K562 (cell line): ENCODE data around the gene RAD54L. TPM values are rescaled to one million over a fixed set of nuclear protein-coding genes. Genes with fewer than 3 reads are reported as not detected.
A peak's percentile ranks its signal among the peaks of the same experiment; 100 is the strongest.

Experiments
- CBFB ChIP-seq: sonication (generic); formaldehyde crosslinking; IDR thresholded peaks from 2 replicates; pipeline ENCODE4 v1.4.0; 2020; ENCODE audit warnings: mild to moderate bottlenecking, missing genetic modification reagents
- CXXC5 ChIP-seq: fragments of 250-450 bp; sonication (Bioruptor Pico); IDR thresholded peaks from 2 replicates; pipeline ENCODE4 v1.8.0; 2022; ENCODE audit warnings: inconsistent platforms, mild to moderate bottlenecking, moderate library complexity
- GATAD2A ChIP-seq: fragments of 450-650 bp; IDR thresholded peaks from 2 replicates; pipeline ENCODE4 v1.6.1; 2017
- JUN ChIP-seq, 2 experiments: sonication (generic) in 1 of 2; formaldehyde crosslinking in 1 of 2; IDR thresholded peaks; 2 replicates each; pipeline versions ENCODE4 v1.6.1 to v1.8.0; 2012 to 2022; ENCODE audit warnings: borderline replicate concordance in 2 of 2, mild to moderate bottlenecking in 2 of 2, improper control_type of control experiment in 1 of 2, low read depth in 1 of 2, low read length in 1 of 2, missing genetic modification reagents in 1 of 2
- MTA2 ChIP-seq: fragments of 450-650 bp; IDR thresholded peaks from 2 replicates; pipeline ENCODE4 v1.6.1; 2016; ENCODE audit warnings: low read depth
- MXI1 ChIP-seq: IDR thresholded peaks from 2 replicates; pipeline ENCODE4 v1.6.1; 2011; ENCODE audit warnings: low read depth, mild to moderate bottlenecking, improper control_type of control experiment, low read length
- POLR2A ChIP-seq: fragments of 450-650 bp; conservative IDR thresholded peaks from 2 replicates; pipeline ENCODE4 v1.6.1; 2016
- POLR2B ChIP-seq: fragments of 450-650 bp; IDR thresholded peaks from 2 replicates; pipeline ENCODE4 v1.6.1; 2018; ENCODE audit warnings: low read depth; ENCODE audit not compliant: partially characterized antibody
- POLR2G ChIP-seq: fragments of 200-400 bp; formaldehyde crosslinking; IDR thresholded peaks from 2 replicates; pipeline ENCODE4 v1.6.1; 2017; ENCODE audit warnings: low read depth, mild to moderate bottlenecking, antibody characterized with exemption, low read length, moderate library complexity
- POLR3G ChIP-seq: IDR thresholded peaks from 2 replicates; pipeline ENCODE4 v1.6.1; 2011; ENCODE audit not compliant: insufficient read length, insufficient replicate concordance; ENCODE audit errors: extremely low read depth
- PTBP1 ChIP-seq: fragments of 200-400 bp; formaldehyde crosslinking; IDR thresholded peaks from 2 replicates; pipeline ENCODE4 v1.6.1; 2017; ENCODE audit warnings: low read depth, low read length
- RBM39 ChIP-seq: fragments of 200-400 bp; formaldehyde crosslinking; optimal IDR thresholded peaks from 2 replicates; pipeline ENCODE3; 2018; ENCODE audit warnings: low read depth, low read length
- RFX7 ChIP-seq: fragments of 250-450 bp; sonication (Bioruptor Pico); IDR thresholded peaks from 2 replicates; pipeline ENCODE4 v1.5.1; 2021; ENCODE audit warnings: mild to moderate bottlenecking
- SIN3A ChIP-seq, 2 experiments: fragments of 150-350 bp in 1 of 2; IDR thresholded peaks; 2 replicates each; pipeline ENCODE4 v1.6.1; 2011 to 2016; ENCODE audit warnings: borderline replicate concordance in 2 of 2, low read depth in 2 of 2, low read length in 2 of 2, mild to moderate bottlenecking in 2 of 2, moderate library complexity in 2 of 2; ENCODE audit not compliant: control insufficient read depth in 1 of 2
- SNRNP70 ChIP-seq: fragments of 200-400 bp; formaldehyde crosslinking; optimal IDR thresholded peaks from 2 replicates; pipeline ENCODE3; 2017; ENCODE audit warnings: low read depth, low read length
- STAT5A ChIP-seq: IDR thresholded peaks from 2 replicates; pipeline ENCODE4 v1.6.1; 2012; ENCODE audit warnings: low read length, inconsistent platforms, borderline replicate concordance
- SUPT5H ChIP-seq: fragments of 450-650 bp; IDR thresholded peaks from 2 replicates; pipeline ENCODE4 v1.6.1; 2016
- ZBTB17 ChIP-seq: fragments of 450-650 bp; formaldehyde crosslinking; IDR thresholded peaks from 2 replicates; pipeline ENCODE4 v1.4.0; 2020; ENCODE audit warnings: mild to moderate bottlenecking
- ZNF274 ChIP-seq: IDR thresholded peaks from 2 replicates; pipeline ENCODE4 v1.6.1; 2011; ENCODE audit warnings: low read depth, mild to moderate bottlenecking, low read length, moderate library complexity, borderline replicate concordance
- ZNF778 ChIP-seq: fragments of 450-650 bp; formaldehyde crosslinking; IDR thresholded peaks from 2 replicates; pipeline ENCODE4 v1.4.0; 2020; ENCODE audit warnings: mild to moderate bottlenecking, moderate library complexity
- polyA plus RNA-seq, 8 experiments: library from polyadenylated mRNA; depleted of rRNA in 4 of 8; stranded (reverse) in 5 of 8; unstranded in 3 of 8; fragments of >200 nt; fragmentation: Nextera tagmentation in 2 of 8; fragmentation: Illumina TruSeq in 1 of 8; extraction: Ambion mirVana in 2 of 8; extraction: Trizol in 1 of 8; gene quantifications; 2 replicates each; pipeline versions ENCODE4 v1.2.1 to v1.2.3, GENCODE V29; 2011 to 2014; ENCODE audit warnings: inconsistent platforms in 1 of 8, missing spikeins in 1 of 8
- total RNA-seq, 7 experiments: library from RNA; depleted of rRNA in 6 of 7; stranded (reverse); fragments of >200 nt in 6 of 7; fragmentation: Illumina TruSeq in 2 of 7; extraction: Trizol in 2 of 7; gene quantifications; 2 replicates each; pipeline versions ENCODE4 v1.2.1 to v1.2.3, GENCODE V29; 2011 to 2021; ENCODE audit warnings: low replicate concordance in 1 of 7
- TF ChIP-seq, protein P1 (sequence below): fragments of 200-800 bp; sonication (Bioruptor generic); IDR thresholded peaks from 2 replicates; pipeline ENCODE4 v1.6.1; 2016; ENCODE audit warnings: missing genetic modification characterization, missing compliant biosample characterization
- TF ChIP-seq, protein P2 (sequence below): fragments of 250-450 bp; sonication (Bioruptor Pico); IDR thresholded peaks from 2 replicates; pipeline ENCODE4 v1.4.0; 2020; ENCODE audit warnings: mild to moderate bottlenecking, moderate library complexity

Gene RAD54L
- total and polyA plus RNA-seq, 9 of the 15 experiments (the other 6 are each of a cell fraction or from before 2014, with no cell fraction given), result 17.9 to 92.3 (median 37.5) TPM

DNA sequence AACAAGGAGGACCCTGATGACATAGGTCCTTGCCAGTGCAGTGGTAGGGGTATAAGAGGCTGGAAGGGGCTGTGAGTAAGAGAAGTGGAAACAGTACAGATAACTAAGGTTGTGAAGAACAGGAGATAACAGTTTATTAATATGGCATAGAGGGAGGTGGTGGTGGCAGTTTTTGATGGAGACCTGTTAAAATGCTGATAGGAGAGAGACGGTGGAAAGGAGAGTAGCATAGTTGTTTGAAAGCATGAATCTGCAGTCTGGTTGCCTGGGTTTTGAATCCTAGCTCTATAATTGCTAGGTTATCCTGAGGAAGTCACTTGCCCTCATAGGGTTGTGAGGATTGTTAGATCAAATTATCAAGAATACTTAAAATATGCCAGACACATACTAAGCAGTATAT, 36.5 kb downstream of the RAD54L start (continued):
- TF ChIP-seq, protein P1, sequence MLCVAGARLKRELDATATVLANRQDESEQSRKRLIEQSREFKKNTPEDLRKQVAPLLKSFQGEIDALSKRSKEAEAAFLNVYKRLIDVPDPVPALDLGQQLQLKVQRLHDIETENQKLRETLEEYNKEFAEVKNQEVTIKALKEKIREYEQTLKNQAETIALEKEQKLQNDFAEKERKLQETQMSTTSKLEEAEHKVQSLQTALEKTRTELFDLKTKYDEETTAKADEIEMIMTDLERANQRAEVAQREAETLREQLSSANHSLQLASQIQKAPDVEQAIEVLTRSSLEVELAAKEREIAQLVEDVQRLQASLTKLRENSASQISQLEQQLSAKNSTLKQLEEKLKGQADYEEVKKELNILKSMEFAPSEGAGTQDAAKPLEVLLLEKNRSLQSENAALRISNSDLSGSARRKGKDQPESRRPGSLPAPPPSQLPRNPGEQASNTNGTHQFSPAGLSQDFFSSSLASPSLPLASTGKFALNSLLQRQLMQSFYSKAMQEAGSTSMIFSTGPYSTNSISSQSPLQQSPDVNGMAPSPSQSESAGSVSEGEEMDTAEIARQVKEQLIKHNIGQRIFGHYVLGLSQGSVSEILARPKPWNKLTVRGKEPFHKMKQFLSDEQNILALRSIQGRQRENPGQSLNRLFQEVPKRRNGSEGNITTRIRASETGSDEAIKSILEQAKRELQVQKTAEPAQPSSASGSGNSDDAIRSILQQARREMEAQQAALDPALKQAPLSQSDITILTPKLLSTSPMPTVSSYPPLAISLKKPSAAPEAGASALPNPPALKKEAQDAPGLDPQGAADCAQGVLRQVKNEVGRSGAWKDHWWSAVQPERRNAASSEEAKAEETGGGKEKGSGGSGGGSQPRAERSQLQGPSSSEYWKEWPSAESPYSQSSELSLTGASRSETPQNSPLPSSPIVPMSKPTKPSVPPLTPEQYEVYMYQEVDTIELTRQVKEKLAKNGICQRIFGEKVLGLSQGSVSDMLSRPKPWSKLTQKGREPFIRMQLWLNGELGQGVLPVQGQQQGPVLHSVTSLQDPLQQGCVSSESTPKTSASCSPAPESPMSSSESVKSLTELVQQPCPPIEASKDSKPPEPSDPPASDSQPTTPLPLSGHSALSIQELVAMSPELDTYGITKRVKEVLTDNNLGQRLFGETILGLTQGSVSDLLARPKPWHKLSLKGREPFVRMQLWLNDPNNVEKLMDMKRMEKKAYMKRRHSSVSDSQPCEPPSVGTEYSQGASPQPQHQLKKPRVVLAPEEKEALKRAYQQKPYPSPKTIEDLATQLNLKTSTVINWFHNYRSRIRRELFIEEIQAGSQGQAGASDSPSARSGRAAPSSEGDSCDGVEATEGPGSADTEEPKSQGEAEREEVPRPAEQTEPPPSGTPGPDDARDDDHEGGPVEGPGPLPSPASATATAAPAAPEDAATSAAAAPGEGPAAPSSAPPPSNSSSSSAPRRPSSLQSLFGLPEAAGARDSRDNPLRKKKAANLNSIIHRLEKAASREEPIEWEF, result no peak
- TF ChIP-seq SNRNP70 (no peak), ZNF778 (CRISPR knock-in tag) (no peak), PTBP1 (no peak), CXXC5 (CRISPR knock-in tag) (no peak), SIN3A (IDR thresholded peaks at IDR 0.05; ENCODE audit: borderline replicate concordance in 2 of 2, control insufficient read depth in 1 of 2, low read depth in 2 of 2, low read length in 2 of 2) (no peak), CBFB (no peak), POLR2G (no peak), RBM39 (no peak), SUPT5H (peak; percentile 43; the same call in 1 of the 2 replicates), ZNF274 (no peak), POLR3G (no peak), MTA2 (no peak), GATAD2A (no peak), POLR2A (peak; percentile 55), RFX7 (CRISPR knock-in tag) (no peak), STAT5A (no peak), JUN (IDR thresholded peaks at IDR 0.05; ENCODE audit: borderline replicate concordance, low read depth, low read length) (no peak), JUN (CRISPR knock-in tag; IDR thresholded peaks at IDR 0.05; ENCODE audit: borderline replicate concordance) (no peak), ZBTB17 (CRISPR knock-in tag) (no peak), POLR2B (no peak), MXI1 (no peak)
- TF ChIP-seq, protein P2, sequence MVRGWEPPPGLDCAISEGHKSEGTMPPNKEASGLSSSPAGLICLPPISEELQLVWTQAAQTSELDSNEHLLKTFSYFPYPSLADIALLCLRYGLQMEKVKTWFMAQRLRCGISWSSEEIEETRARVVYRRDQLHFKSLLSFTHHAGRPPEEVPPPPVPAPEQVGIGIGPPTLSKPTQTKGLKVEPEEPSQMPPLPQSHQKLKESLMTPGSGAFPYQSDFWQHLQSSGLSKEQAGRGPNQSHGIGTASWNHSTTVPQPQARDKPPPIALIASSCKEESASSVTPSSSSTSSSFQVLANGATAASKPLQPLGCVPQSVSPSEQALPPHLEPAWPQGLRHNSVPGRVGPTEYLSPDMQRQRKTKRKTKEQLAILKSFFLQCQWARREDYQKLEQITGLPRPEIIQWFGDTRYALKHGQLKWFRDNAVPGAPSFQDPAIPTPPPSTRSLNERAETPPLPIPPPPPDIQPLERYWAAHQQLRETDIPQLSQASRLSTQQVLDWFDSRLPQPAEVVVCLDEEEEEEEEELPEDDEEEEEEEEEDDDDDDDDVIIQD (CRISPR knock-in tag), result no peak
